Cardiac fibroblast (primary cell): ENCODE results near the gene SLC6A19.

Source experiments
- DNase-seq, 2 donors: peaks; one replicate each; pipeline versions ENCODE4 v3.0.0 to v3.0.0-alpha.2; 2010; ENCODE audit warnings: low read depth in 2 of 2
- H3K4me3 ChIP-seq, 2 donors: replicated peaks in 1 of 2; 1 replicate in 1 of 2; 2 replicates in 1 of 2; pipeline ENCODE4 v1.5.1; 2011; ENCODE audit warnings: low read depth in 2 of 2, low read length in 2 of 2, mild to moderate bottlenecking in 2 of 2, moderate library complexity in 1 of 2
- TF ChIP-seq, protein P1 (sequence below): IDR thresholded peaks from one replicate; pipeline ENCODE4 v1.5.1; 2011; ENCODE audit warnings: low read depth, mild to moderate bottlenecking, low read length, inconsistent platforms

The SLC6A19 gene

DNA sequence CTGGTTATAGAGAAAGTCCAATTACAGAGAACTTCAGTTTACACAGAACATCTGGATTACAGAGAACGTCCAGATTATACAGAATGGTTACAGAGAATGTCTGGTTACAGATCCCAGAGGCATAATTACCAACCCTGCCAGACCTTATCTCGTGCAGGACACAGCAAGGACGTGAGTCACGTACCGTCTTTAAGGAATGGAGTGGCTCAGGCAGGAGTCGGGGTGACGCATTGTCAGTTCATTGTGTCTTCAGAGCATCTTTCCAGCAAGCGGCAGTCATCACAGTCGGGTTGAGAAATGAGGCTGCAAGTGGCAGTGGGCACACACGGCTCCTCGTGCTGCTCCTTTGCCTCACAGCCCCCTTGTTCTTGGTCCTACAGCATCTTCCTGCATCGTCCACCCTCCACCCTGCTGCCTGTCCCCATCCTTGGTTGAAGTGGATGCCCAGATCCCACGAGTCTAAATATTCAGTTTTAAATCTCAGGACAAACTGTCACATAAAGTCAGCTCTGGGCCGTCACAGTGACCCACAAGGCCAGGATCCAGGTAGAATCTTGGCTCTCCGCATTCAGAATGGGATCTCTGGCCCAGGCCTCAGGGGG lies 30.0 kb upstream of the SLC6A19 start:
- TF ChIP-seq, protein P1, sequence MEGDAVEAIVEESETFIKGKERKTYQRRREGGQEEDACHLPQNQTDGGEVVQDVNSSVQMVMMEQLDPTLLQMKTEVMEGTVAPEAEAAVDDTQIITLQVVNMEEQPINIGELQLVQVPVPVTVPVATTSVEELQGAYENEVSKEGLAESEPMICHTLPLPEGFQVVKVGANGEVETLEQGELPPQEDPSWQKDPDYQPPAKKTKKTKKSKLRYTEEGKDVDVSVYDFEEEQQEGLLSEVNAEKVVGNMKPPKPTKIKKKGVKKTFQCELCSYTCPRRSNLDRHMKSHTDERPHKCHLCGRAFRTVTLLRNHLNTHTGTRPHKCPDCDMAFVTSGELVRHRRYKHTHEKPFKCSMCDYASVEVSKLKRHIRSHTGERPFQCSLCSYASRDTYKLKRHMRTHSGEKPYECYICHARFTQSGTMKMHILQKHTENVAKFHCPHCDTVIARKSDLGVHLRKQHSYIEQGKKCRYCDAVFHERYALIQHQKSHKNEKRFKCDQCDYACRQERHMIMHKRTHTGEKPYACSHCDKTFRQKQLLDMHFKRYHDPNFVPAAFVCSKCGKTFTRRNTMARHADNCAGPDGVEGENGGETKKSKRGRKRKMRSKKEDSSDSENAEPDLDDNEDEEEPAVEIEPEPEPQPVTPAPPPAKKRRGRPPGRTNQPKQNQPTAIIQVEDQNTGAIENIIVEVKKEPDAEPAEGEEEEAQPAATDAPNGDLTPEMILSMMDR = no peak
- DNase-seq = peak; percentile 47 to 86

DNA sequence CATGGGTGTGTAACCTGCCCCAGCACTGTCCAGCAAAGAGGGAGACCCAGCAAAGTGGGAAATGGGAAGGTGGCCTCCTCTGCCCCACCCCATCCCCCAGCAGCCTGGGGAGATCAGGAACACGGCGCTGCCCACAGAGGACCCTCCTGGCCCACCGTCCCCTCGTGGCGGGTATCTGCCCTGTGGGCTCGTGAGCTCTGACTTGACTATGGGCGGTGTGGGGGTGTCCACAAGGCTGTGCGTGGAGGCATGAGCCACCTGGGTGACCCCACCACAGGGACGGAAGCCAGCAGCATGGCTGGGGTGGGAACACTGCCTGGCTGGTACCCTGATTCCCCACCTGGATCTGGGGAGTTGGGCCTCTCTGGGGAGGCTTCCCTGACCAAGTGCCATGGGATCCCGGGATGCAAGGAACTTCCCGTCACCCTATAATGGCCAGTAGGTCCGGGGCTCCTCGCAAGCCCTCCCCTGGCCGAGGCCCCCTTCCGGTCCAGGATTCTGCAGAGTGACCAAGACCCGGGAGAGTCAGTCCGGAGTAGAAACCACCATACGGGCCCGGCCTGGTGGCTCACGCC lies 29.3 kb upstream of the SLC6A19 start:
- no peak for DNase-seq
- TF ChIP-seq, protein P1 = no peak
- no peak overlapping the region for H3K4me3 ChIP-seq

More for the DNA sequence above, 30.0 kb upstream of the SLC6A19 start:
- no peak overlapping the region for H3K4me3 ChIP-seq

DNA sequence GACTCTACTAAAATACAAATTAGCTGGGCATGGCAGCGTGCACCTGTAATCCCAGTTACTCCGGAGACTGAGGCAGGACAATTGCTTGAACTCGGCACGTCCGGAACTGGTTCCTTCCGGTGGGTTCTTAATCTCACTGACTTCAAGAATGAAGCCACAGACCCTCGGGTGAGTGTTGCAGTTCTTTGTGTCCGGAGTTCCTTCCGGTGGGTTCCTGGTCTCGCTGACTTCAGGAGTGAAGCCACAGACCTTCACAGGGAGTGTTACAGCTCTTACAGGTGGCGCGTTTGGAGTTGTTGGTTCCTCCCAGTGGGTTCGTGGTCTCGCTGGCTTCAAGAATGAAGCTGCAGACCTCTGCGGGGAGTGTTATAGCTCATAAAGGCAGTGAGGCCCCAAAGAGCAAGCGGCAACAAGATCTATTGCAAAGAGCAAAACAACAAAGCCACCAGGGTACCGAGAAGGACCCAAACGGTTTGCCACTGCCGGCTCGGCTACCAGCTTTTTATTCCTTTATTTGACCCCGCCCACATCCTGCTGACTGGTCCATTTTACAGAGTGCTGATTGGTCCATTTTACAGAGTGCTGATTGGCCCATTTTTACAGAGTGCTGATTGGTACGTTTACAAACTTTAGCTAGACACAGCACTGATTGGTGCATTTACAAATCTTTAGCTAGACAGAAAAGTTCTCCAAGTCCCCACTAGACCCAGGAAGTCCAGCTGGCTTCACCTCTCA lies 28.6 kb upstream of the SLC6A19 start:
- DNase-seq = no peak
- H3K4me3 ChIP-seq = no peak overlapping the region
- TF ChIP-seq, protein P1 = no peak

DNA sequence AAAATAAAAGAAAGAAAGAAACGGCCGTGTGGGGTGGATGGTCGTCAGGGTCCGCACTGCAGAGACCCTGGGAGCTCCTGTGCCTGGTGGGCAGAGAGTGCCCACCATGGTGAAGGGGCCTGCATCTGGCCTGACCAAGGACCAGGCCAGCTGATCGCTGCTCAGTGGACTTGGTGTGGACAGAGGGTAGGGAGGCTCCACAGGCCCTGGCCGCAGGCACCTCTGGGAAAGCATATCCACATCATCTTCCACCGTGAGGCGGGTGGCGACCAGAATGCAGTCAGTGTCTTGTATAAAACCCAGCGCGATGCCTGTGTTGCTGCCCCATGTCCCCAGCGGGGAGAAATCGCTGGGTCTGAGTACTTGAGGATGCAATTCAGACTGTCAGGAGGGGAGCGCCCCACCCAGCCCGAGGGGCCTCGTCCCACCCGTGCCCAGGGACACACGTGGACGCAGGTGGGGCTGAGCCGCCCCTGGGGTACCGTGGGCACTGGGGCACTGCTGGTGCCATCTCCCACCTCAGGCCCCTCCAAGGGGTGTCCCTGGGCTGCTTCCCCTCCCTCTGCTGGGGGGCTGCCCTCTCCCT lies 27.8 kb upstream of the SLC6A19 start:
- DNase-seq = no peak
- TF ChIP-seq, protein P1 = no peak
- H3K4me3 ChIP-seq = no peak overlapping the region

DNA sequence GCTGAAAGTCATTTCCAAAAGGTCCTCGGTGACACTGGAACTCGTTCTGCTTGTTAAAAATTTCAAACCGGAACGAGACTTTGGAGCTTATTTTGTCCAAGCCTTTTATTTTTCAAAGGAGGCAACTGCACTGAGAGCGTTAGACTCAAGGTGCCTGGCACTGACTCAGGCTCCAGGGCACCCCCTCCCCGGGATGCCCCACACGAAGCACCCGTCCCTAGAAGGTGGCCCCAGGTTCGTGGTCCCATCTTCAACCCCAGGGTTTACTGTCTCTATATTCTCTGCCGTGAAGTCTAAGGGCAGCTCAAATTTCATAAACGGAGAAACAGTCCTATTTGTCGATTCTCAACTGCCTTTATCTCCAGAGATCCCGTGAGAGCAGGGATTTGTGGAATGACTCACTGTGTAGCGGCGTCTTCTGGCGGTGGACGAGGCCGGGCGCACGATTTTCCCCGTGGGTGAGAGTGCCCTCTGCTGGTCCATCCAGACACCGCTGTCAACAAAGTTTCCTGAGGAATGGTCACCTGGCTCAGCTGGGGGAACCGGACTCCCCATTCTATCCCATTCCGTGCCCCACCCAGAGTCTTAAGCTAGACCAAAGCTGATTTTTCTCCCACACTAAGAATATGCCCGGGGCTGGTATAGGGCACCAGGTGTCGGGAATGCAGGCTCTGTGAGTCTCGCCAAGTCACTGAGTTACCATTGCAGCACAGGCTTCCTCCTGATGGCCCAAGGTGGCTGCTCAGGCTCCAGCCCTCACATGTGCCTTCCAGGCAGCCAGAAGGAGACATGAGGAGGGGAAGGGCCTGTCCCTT lies 27.1 kb upstream of the SLC6A19 start:
- peak; percentile 80 to 88 for DNase-seq
- H3K4me3 ChIP-seq = no peak overlapping the region
- TF ChIP-seq, protein P1 = peak; percentile 81

DNA sequence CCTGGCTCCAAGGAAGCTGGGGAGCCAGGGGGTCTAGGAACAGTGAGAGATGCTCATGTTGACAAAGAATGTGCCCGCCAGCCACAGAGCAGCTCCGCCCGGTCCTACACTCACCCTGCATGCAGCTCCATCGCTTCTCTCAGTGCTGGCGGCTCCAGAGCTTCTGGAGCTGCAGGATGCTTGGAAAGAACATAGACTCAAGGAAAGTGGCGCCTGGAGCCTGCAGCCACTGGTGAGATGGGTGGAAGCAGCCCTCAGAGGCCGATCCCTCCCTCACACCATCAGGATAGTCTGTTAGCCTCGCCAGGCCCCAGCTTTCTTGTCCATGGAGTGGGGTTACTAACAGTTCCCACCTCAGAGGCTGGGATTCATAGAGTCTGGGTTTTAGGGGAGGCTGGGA lies 26.4 kb upstream of the SLC6A19 start:
- DNase-seq = no peak
- TF ChIP-seq, protein P1 = no peak

More for the DNA sequence above, 26.4 kb upstream of the SLC6A19 start:
- H3K4me3 ChIP-seq = no peak overlapping the region
